Measurements from ENCODE around the gene TRAM2. TPM values are rescaled to one million over a fixed set of nuclear protein-coding genes. Genes with fewer than 3 reads are reported as not detected.

TRAM2 gene
- 78.5 and 113 TPM in 2 replicates for total RNA-seq

GRCh38 chr6:52577022-52577777 lies at the start of gene TRAM2:
Gene TRAM2, minus strand, starts transcription at chr6:52577060. Its CDS starts 145 bp downstream, at chr6:52576915.

Other genes starting within 250 kb of the TRAM2 start
- gene PAQR8, start 214.9 kb downstream of the TRAM2 start, total RNA-seq: 6.5 and 7.1 TPM in 2 replicates
- gene EFHC1, start 156.7 kb downstream of the TRAM2 start, total RNA-seq: 21.8 and 37.1 TPM in 2 replicates
- gene TMEM14A, start 94.1 kb upstream of the TRAM2 start, total RNA-seq: 31.9 and 50.0 TPM in 2 replicates
- not detected in 2 replicates for gene GSTA2, start 186.4 kb upstream of the TRAM2 start, total RNA-seq
- gene GSTA1, start 226.8 kb upstream of the TRAM2 start, total RNA-seq: not detected in 2 replicates

All from smooth muscle cell of trachea (primary cell).